NCI-H460 (cell line): ENCODE measurements around the gene GRAMD4. TPM values are rescaled to one million over a fixed set of nuclear protein-coding genes. Genes with fewer than 3 reads are reported as not detected.

Experiments used
- DNase-seq: peaks from one replicate; pipeline ENCODE4 v3.0.0-alpha.2; 2016; ENCODE audit warnings: low read depth; ENCODE audit errors: extremely low read depth
- total RNA-seq: library from RNA; depleted of rRNA; stranded (reverse); fragments of >200 nt; shearing (Covaris generic); gene quantifications from 2 replicates; pipeline ENCODE4 v1.2.3, GENCODE V29; 2014

Gene GRAMD4
- total RNA-seq, 1 experiment from 2014 or later: 4.8 TPM

- DNase-seq: no peak
Measured at GRCh38 chr22:46652847-46653331, 32.7 kb downstream of the GRAMD4 start.

GRCh38 chr22:46653596-46653995, 33.4 kb downstream of the GRAMD4 start:
- DNase-seq: no peak

- DNase-seq: no peak
Measured at GRCh38 chr22:46654426-46654825, 34.2 kb downstream of the GRAMD4 start.

- no peak for DNase-seq
Measured at GRCh38 chr22:46654927-46655595, 34.9 kb downstream of the GRAMD4 start.

GRCh38 chr22:46655861-46656608, 35.8 kb downstream of the GRAMD4 start:
- no peak for DNase-seq

GRCh38 chr22:46656856-46657654, 36.9 kb downstream of the GRAMD4 start:
- no peak for DNase-seq

- DNase-seq: no peak
Measured at GRCh38 chr22:46657655-46657953, 37.4 kb downstream of the GRAMD4 start.

GRCh38 chr22:46657996-46658947, 38.1 kb downstream of the GRAMD4 start:
- DNase-seq: no peak

- DNase-seq: no peak
Measured at GRCh38 chr22:46659059-46659790, 39.0 kb downstream of the GRAMD4 start.

GRCh38 chr22:46659791-46660186, 39.6 kb downstream of the GRAMD4 start:
- no peak for DNase-seq

GRCh38 chr22:46660604-46661201, 40.5 kb downstream of the GRAMD4 start:
- no peak for DNase-seq

- peak; percentile 56 for DNase-seq
Measured at GRCh38 chr22:46661221-46661851, 41.1 kb downstream of the GRAMD4 start.

GRCh38 chr22:46662226-46662625, 42.0 kb downstream of the GRAMD4 start:
- DNase-seq: no peak

GRCh38 chr22:46663001-46663400, 42.8 kb downstream of the GRAMD4 start:
- no peak for DNase-seq

GRCh38 chr22:46663436-46664100, 43.4 kb downstream of the GRAMD4 start:
- no peak for DNase-seq

GRCh38 chr22:46664301-46664855, 44.2 kb downstream of the GRAMD4 start:
- DNase-seq: no peak

- no peak for DNase-seq
Measured at GRCh38 chr22:46665151-46665695, 45.0 kb downstream of the GRAMD4 start.
